A549 (cell line): ENCODE measurements around the gene DNAJC8. TPM values are rescaled to one million over a fixed set of nuclear protein-coding genes. Genes with fewer than 3 reads are reported as not detected.

Experiments
- ATAC-seq, 2 experiments: fragments of 200-7000 bp in 1 of 2; fragments of >200 bp in 1 of 2; cut with Nextera tagmentation in 1 of 2; cut with Tn5 transposase in 1 of 2; 3 replicates each; pipeline versions ENCODE4 v1.8.0 to v1.9.1; 2018 to 2020; ENCODE audit warnings: mild to moderate bottlenecking in 1 of 2, moderate library complexity in 1 of 2
- CTCF ChIA-PET: fragments of 300-600 bp; sonication (Branson Sonifier 250); formaldehyde crosslinking; extraction: SDS; loops from one replicate; lab custom pipeline; 2021; ENCODE audit warnings: antibody characterized with exemption, inconsistent platforms; lab: Yijun Ruan, JAX
- POLR2A ChIA-PET: fragments of 350-600 bp; formaldehyde crosslinking; extraction: SDS; loops from one replicate; lab custom pipeline; 2021; ENCODE audit warnings: antibody characterized with exemption, inconsistent platforms; lab: Yijun Ruan, JAX
- DNase-seq, 2 experiments: peaks; one replicate each; pipeline versions ENCODE4 v3.0.0 to v3.0.0-alpha.2; 2011 to 2016; ENCODE audit warnings: low read depth in 1 of 2, low spot score in 1 of 2
- FAIRE-seq: peaks from 2 replicates; lab custom pipeline; 2011; peaks lifted over from hg19 to GRCh38; lab: Jason Lieb, UNC
- H3K27ac ChIP-seq, 2 experiments: fragments of >200 bp; sonication (Bioruptor Twin); formaldehyde crosslinking; 3 replicates each; pipeline ENCODE4 v1.5.1; 2016 to 2017
- H3K4me1 ChIP-seq: fragments of >200 bp; sonication (Bioruptor Twin); formaldehyde crosslinking; 3 replicates; pipeline ENCODE4 v1.6.1; 2016
- H3K4me2 ChIP-seq: fragments of >200 bp; sonication (Bioruptor Twin); formaldehyde crosslinking; 3 replicates; pipeline ENCODE4 v1.6.1; 2016
- H3K4me3 ChIP-seq: fragments of >200 bp; sonication (Bioruptor Twin); formaldehyde crosslinking; 3 replicates; pipeline ENCODE4 v1.5.1; 2016
- H3K9me3 ChIP-seq: fragments of >200 bp; sonication (Bioruptor Twin); formaldehyde crosslinking; 3 replicates; pipeline ENCODE4 v1.6.1; 2016
- CBX2 ChIP-seq: fragments of 200-600 bp; sonication (generic); IDR thresholded peaks from 2 replicates; pipeline ENCODE4 v1.6.1; 2016; ENCODE audit warnings: low read depth, mild to moderate bottlenecking, borderline replicate concordance
- CBX8 ChIP-seq: fragments of 200-600 bp; sonication (generic); IDR thresholded peaks from 2 replicates; pipeline ENCODE4 v1.6.1; 2016
- CEBPB ChIP-seq, 2 experiments: fragments of >200 bp in 1 of 2; sonication (Bioruptor Twin) in 1 of 2; formaldehyde crosslinking in 1 of 2; IDR thresholded peaks; 2 replicates each; pipeline ENCODE4 v1.6.1; 2012 to 2016
- EHMT2 ChIP-seq: fragments of 200-600 bp; sonication (generic); IDR thresholded peaks from 2 replicates; pipeline ENCODE4 v1.6.1; 2016; ENCODE audit warnings: antibody characterized with exemption, low read depth, mild to moderate bottlenecking, moderate library complexity
- GATA3 ChIP-seq: IDR thresholded peaks from 2 replicates; pipeline ENCODE4 v1.6.1; 2012; ENCODE audit warnings: borderline replicate concordance
- HOXB5 ChIP-seq: fragments of 250-450 bp; sonication (Bioruptor Pico); IDR thresholded peaks from 2 replicates; pipeline ENCODE4 v1.5.0; 2020; ENCODE audit warnings: mild to moderate bottlenecking, moderate library complexity
- JUNB ChIP-seq: fragments of >200 bp; sonication (Bioruptor Twin); formaldehyde crosslinking; IDR thresholded peaks from 2 replicates; pipeline ENCODE4 v1.6.1; 2016
- KDM5A ChIP-seq: fragments of 200-600 bp; sonication (generic); IDR thresholded peaks from 2 replicates; pipeline ENCODE4 v1.6.1; 2016; ENCODE audit warnings: antibody characterized with exemption, mild to moderate bottlenecking
- MAZ ChIP-seq: fragments of 150-350 bp; IDR thresholded peaks from 2 replicates; pipeline ENCODE4 v1.6.1; 2014; ENCODE audit warnings: antibody characterized with exemption, low read depth, low read length, borderline replicate concordance
- MYC ChIP-seq: IDR thresholded peaks from 2 replicates; pipeline ENCODE4 v1.6.1; 2012; ENCODE audit warnings: mild to moderate bottlenecking, inconsistent platforms, low read length, improper control_type of control experiment, borderline replicate concordance
- NFE2L2 ChIP-seq: fragments of 150-350 bp; conservative IDR thresholded peaks from 2 replicates; pipeline ENCODE4 v1.6.1; 2014; ENCODE audit warnings: low read length
- NPAS2 ChIP-seq: fragments of 250-450 bp; sonication (Bioruptor Pico); IDR thresholded peaks from 2 replicates; pipeline ENCODE4 v1.8.0; 2022; ENCODE audit warnings: mild to moderate bottlenecking, moderate library complexity, borderline replicate concordance
- RAD21 ChIP-seq, 2 experiments: fragments of >200 bp in 1 of 2; sonication (Bioruptor Twin) in 1 of 2; formaldehyde crosslinking in 1 of 2; IDR thresholded peaks in 1 of 2; conservative IDR thresholded peaks in 1 of 2; 2 replicates in 1 of 2; 3 replicates in 1 of 2; pipeline ENCODE4 v1.6.1; 2012 to 2018; ENCODE audit warnings: inconsistent platforms in 1 of 2
- RNF2 ChIP-seq: fragments of 200-600 bp; sonication (generic); IDR thresholded peaks from 2 replicates; pipeline ENCODE4 v1.6.1; 2016; ENCODE audit warnings: low read depth, mild to moderate bottlenecking, antibody characterized with exemption, moderate library complexity, borderline replicate concordance
- TP53 ChIP-seq: fragments of 250-450 bp; sonication (Bioruptor Pico); IDR thresholded peaks from 2 replicates; pipeline ENCODE4 v1.5.0; 2021; ENCODE audit warnings: mild to moderate bottlenecking, moderate library complexity
- ZFP36 ChIP-seq: fragments of 450-650 bp; IDR thresholded peaks from 2 replicates; pipeline ENCODE4 v1.6.1; 2014; ENCODE audit warnings: borderline replicate concordance; ENCODE audit not compliant: partially characterized antibody
- whole genome bisulfite sequencing: methylation state at CpG from one replicate; pipeline ENCODE4 v1.1.6; 2017; ENCODE audit errors: missing lambda C conversion rate; 5-methylcytosine and 5-hydroxymethylcytosine counted together
- polyA plus RNA-seq, 4 experiments: library from polyadenylated mRNA; depleted of rRNA in 3 of 4; stranded (reverse); fragments of >200 nt; fragmentation: RNase III in 1 of 4; extraction: RNeasy Plus Mini Kit Qiagen cat#74134 plus additional on column Dnase treatment in 1 of 4; gene quantifications; 2 replicates in 3 of 4; 3 replicates in 1 of 4; pipeline ENCODE4 v1.2.3, GENCODE V29; 2011 to 2017
- TF ChIP-seq, protein P1 (sequence below): fragments of >200 bp; sonication (Bioruptor Twin); formaldehyde crosslinking; IDR thresholded peaks from 2 replicates; pipeline ENCODE4 v1.6.1; 2016
- TF ChIP-seq, protein P2 (sequence below): IDR thresholded peaks from 2 replicates; pipeline ENCODE4 v1.6.1; 2012
- TF ChIP-seq, protein P3 (sequence below): IDR thresholded peaks from 2 replicates; pipeline ENCODE4 v1.6.1; 2012
- TF ChIP-seq, protein P4 (sequence below): fragments of 250-450 bp; sonication (Bioruptor Pico); IDR thresholded peaks from 2 replicates; pipeline ENCODE4 v1.5.0; 2020; ENCODE audit warnings: low read depth, mild to moderate bottlenecking, moderate library complexity
- TF ChIP-seq, protein P5 (sequence below): fragments of 200-600 bp; sonication (generic); IDR thresholded peaks from 2 replicates; pipeline ENCODE4 v1.6.1; 2016; ENCODE audit warnings: antibody characterized with exemption, mild to moderate bottlenecking, moderate library complexity

Gene DNAJC8
- polyA plus RNA-seq, 2 of the 4 experiments (the other 2 are of a cell fraction): 87.3 to 93.7 TPM

DNA sequence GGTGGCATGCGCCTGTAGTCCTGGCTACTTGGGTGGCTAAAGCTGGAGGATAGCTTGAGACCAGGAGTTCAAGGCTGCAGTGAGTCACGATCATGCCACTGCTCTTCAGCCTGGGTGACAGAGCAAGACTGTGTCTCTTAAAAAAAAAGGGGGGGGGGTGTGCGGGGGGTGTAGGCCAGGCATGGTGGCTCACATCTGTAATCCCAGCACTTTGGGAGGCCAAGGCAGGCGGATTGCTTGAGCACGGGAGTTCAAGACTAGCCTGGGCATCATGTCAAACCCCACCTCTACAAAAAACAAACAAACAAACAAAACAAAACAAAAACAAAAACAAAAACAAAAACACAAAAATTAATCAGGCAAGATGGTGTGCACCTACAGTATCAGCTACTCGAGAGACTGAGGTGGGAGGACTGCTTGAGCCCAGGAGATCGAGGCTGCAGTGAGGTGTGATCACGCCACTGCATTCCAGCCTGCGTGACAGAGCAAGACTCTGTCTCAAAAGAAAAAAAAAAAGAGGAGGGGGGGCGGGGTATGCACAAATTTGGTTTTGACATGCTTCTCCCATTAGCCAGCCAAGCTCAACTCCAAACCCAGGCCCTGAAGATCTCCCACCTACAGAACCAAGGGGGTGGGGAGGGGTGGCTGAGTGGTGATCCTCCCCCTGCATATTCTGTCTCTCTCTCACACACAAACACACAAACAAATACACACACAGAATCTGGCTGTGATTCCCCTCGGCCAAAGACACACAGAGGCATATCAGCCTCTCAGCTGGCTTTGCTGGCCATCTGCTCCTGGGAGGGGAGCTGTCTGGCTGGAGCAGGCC is 59.5 kb downstream of the DNAJC8 start:
- no peak overlapping the region for H3K27ac ChIP-seq
- POLR2A ChIA-PET: no interaction called here
- no peak for DNase-seq
- 61% methylated on average over 10 of the region's 11 CpGs for WGBS
- TF ChIP-seq EHMT2 (no peak), RNF2 (no peak), MYC (no peak), CEBPB (IDR thresholded peaks at IDR 0.05) (no peak), JUNB (no peak)
- TF ChIP-seq, protein P1, sequence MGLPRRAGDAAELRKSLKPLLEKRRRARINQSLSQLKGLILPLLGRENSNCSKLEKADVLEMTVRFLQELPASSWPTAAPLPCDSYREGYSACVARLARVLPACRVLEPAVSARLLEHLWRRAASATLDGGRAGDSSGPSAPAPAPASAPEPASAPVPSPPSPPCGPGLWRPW: no peak
- CTCF ChIA-PET: interaction anchor here (0.8 kb wide), 1 partner anchor 512 kb away, joined by 3 read pairs; no protein-coding TSS in a partner anchor
- no peaks in the 10 kb centered on the region for H3K9me3 ChIP-seq
- ATAC-seq: no peak
- no peak for FAIRE-seq
- no peak overlapping the region for H3K4me3 ChIP-seq
- no peak overlapping the region for H3K4me2 ChIP-seq
- no peaks in the 10 kb centered on the region for H3K4me1 ChIP-seq

DNA sequence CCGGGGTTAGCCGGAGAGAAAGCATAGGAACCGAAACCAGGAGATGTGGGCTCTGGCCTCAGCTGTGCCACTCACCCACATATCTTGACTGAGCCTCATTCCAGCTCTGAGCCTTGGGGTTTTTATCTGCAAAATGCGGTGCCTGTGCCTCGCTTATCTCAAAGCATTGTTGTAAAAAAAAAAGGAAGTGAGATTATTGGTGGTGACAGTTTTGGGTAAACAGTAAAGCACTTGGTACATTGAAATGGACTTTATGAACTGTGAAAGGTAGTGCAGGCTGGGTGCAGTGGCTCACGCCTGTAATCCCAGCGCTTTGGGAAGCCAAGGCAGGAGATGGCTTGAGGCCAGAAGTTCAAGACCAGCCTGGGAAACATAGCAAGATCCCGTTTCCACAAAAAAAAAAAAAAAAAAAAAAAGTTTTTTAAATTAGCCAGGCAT is 60.1 kb downstream of the DNAJC8 start:
- Histone ChIP-seq H3K4me3 (no peak overlapping the region), H3K4me1 (no peaks in the 10 kb centered on the region), H3K9me3 (no peaks in the 10 kb centered on the region), H3K27ac (no peak overlapping the region), H3K4me2 (no peak overlapping the region)
- DNase-seq (no peak), ATAC-seq (no peak), FAIRE-seq (no peak)
- ChIA-PET CTCF (no interaction called here), POLR2A (no interaction called here)
- 77% methylated on average over 8 of the region's 8 CpGs for WGBS
- TF ChIP-seq HOXB5 (CRISPR knock-in tag) (no peak), CBX2 (no peak), CBX8 (no peak), TP53 (CRISPR knock-in tag) (no peak), RAD21 (conservative IDR thresholded peaks at IDR 0.05 in 1 of 2, IDR thresholded peaks at IDR 0.05 in 1 of 2) (no peak), JUNB (no peak), NFE2L2 (no peak), NPAS2 (CRISPR knock-in tag) (no peak), KDM5A (no peak), GATA3 (no peak)
- TF ChIP-seq, protein P2, sequence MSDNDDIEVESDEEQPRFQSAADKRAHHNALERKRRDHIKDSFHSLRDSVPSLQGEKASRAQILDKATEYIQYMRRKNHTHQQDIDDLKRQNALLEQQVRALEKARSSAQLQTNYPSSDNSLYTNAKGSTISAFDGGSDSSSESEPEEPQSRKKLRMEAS: no peak
- TF ChIP-seq, protein P3, sequence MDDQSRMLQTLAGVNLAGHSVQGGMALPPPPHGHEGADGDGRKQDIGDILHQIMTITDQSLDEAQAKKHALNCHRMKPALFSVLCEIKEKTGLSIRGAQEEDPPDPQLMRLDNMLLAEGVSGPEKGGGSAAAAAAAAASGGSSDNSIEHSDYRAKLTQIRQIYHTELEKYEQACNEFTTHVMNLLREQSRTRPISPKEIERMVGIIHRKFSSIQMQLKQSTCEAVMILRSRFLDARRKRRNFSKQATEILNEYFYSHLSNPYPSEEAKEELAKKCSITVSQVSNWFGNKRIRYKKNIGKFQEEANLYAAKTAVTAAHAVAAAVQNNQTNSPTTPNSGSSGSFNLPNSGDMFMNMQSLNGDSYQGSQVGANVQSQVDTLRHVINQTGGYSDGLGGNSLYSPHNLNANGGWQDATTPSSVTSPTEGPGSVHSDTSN: no peak
- TF ChIP-seq, protein P4, sequence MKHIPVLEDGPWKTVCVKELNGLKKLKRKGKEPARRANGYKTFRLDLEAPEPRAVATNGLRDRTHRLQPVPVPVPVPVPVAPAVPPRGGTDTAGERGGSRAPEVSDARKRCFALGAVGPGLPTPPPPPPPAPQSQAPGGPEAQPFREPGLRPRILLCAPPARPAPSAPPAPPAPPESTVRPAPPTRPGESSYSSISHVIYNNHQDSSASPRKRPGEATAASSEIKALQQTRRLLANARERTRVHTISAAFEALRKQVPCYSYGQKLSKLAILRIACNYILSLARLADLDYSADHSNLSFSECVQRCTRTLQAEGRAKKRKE (CRISPR knock-in tag): no peak

DNA sequence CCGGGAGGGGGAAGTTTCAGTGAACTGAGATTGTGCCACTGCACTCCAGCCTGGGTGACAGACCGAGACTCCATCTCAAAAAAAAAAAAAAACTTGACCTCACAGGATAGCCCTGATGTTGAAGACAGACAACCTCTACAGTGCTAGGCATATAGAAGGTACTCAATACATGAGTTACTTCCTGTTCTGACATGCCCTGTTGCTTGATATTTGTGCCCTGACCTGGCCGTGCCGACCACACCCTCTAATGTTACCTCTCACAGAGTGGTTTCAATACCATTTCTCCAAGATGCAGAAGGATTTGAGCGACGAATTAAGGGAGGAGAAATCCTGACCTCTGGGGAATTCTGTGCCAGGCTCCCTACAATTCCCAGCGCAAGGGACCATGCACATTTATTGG is 61.6 kb downstream of the DNAJC8 start:
- ATAC-seq (no peak), FAIRE-seq (no peak), DNase-seq (no peak)
- TF ChIP-seq MAZ (no peak), ZFP36 (no peak)
- TF ChIP-seq, protein P5, sequence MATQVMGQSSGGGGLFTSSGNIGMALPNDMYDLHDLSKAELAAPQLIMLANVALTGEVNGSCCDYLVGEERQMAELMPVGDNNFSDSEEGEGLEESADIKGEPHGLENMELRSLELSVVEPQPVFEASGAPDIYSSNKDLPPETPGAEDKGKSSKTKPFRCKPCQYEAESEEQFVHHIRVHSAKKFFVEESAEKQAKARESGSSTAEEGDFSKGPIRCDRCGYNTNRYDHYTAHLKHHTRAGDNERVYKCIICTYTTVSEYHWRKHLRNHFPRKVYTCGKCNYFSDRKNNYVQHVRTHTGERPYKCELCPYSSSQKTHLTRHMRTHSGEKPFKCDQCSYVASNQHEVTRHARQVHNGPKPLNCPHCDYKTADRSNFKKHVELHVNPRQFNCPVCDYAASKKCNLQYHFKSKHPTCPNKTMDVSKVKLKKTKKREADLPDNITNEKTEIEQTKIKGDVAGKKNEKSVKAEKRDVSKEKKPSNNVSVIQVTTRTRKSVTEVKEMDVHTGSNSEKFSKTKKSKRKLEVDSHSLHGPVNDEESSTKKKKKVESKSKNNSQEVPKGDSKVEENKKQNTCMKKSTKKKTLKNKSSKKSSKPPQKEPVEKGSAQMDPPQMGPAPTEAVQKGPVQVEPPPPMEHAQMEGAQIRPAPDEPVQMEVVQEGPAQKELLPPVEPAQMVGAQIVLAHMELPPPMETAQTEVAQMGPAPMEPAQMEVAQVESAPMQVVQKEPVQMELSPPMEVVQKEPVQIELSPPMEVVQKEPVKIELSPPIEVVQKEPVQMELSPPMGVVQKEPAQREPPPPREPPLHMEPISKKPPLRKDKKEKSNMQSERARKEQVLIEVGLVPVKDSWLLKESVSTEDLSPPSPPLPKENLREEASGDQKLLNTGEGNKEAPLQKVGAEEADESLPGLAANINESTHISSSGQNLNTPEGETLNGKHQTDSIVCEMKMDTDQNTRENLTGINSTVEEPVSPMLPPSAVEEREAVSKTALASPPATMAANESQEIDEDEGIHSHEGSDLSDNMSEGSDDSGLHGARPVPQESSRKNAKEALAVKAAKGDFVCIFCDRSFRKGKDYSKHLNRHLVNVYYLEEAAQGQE: no peak
- no peaks in the 10 kb centered on the region for H3K4me1 ChIP-seq
- ChIA-PET POLR2A (no interaction called here), CTCF (no interaction called here)
- no peak overlapping the region for H3K4me2 ChIP-seq
- no peak overlapping the region for H3K4me3 ChIP-seq
- H3K9me3 ChIP-seq: no peaks in the 10 kb centered on the region
- 76% methylated on average over 7 of the region's 7 CpGs for WGBS
- H3K27ac ChIP-seq: no peak overlapping the region
